ENCODE results near the gene MTMR10.
A peak's percentile ranks its signal among the peaks of the same experiment; 100 is the strongest.

MTMR10 gene

GRCh38 chr15:30923429-30923828 lies 68.0 kb downstream of the MTMR10 start:
- Histone ChIP-seq H3K27me3 (ENCODE audit: insufficient read depth, low read length) (no peaks in the 10 kb centered on the region), H3K4me1 (ENCODE audit: insufficient read depth, low read length, severe bottlenecking) (peaks cover 78% of the 10 kb centered on the region), H3F3A (ENCODE audit: insufficient read depth, low read length) (no peaks in the 10 kb centered on the region), H3K4me2 (ENCODE audit: low read length) (peak overlapping the region; percentile 21; the same call in 1 of the 2 replicates), H3K9me2 (ENCODE audit: low read depth, low read length) (no peaks in the 10 kb centered on the region), H2AFZ (ENCODE audit: low read length) (no peak overlapping the region), H3K79me2 (ENCODE audit: insufficient read depth, low read length) (no peaks in the 10 kb centered on the region), H3K36me3 (ENCODE audit: insufficient read depth, low read length) (peaks cover 52% of the 10 kb centered on the region; the same call in 1 of the 2 replicates), H4K20me1 (ENCODE audit: insufficient read depth, low read length) (no peaks in the 10 kb centered on the region), H3K27ac (ENCODE audit: low read depth, low read length, poor library complexity, severe bottlenecking) (peak overlapping the region; percentile 85), H3K4me3 (ENCODE audit: low read depth, low read length, poor library complexity, severe bottlenecking) (no peak overlapping the region), H3K9ac (ENCODE audit: low read length) (peak overlapping the region; percentile 30; the same call in 1 of the 2 replicates), H3K9me3 (ENCODE audit: low read length) (no peaks in the 10 kb centered on the region)
- TF ChIP-seq CTCF (IDR thresholded peaks at IDR 0.05; ENCODE audit: low read length) (no peak), EZH2 (IDR thresholded peaks at IDR 0.05; ENCODE audit: borderline replicate concordance, low read length) (no peak)

- Histone ChIP-seq H4K20me1 (ENCODE audit: insufficient read depth, low read length) (no peaks in the 10 kb centered on the region), H3K27ac (ENCODE audit: low read depth, low read length, poor library complexity, severe bottlenecking) (peak overlapping the region; percentile 85), H3K79me2 (ENCODE audit: insufficient read depth, low read length) (no peaks in the 10 kb centered on the region), H3F3A (ENCODE audit: insufficient read depth, low read length) (no peaks in the 10 kb centered on the region), H3K4me1 (ENCODE audit: insufficient read depth, low read length, severe bottlenecking) (peaks cover 76% of the 10 kb centered on the region), H3K4me2 (ENCODE audit: low read length) (peak overlapping the region; percentile 21; the same call in 1 of the 2 replicates), H3K27me3 (ENCODE audit: insufficient read depth, low read length) (no peaks in the 10 kb centered on the region), H3K4me3 (ENCODE audit: low read depth, low read length, poor library complexity, severe bottlenecking) (peak overlapping the region; percentile 2), H3K9me3 (ENCODE audit: low read length) (no peaks in the 10 kb centered on the region), H3K9ac (ENCODE audit: low read length) (peak overlapping the region; percentile 30; the same call in 1 of the 2 replicates), H2AFZ (ENCODE audit: low read length) (no peak overlapping the region), H3K36me3 (ENCODE audit: insufficient read depth, low read length) (peaks cover 57% of the 10 kb centered on the region; the same call in 1 of the 2 replicates), H3K9me2 (ENCODE audit: low read depth, low read length) (no peaks in the 10 kb centered on the region)
- no peak for TF ChIP-seq EZH2 (IDR thresholded peaks at IDR 0.05; ENCODE audit: borderline replicate concordance, low read length)
Observed at GRCh38 chr15:30922480-30923311, 68.7 kb downstream of the MTMR10 start.

GRCh38 chr15:30921781-30922479 lies 69.5 kb downstream of the MTMR10 start:
- H3K27me3 ChIP-seq (ENCODE audit: insufficient read depth, low read length), result no peaks in the 10 kb centered on the region
- peaks cover 53% of the 10 kb centered on the region; the same call in 1 of the 2 replicates for H3K36me3 ChIP-seq (ENCODE audit: insufficient read depth, low read length)
- no peaks in the 10 kb centered on the region for H4K20me1 ChIP-seq (ENCODE audit: insufficient read depth, low read length)
- no peaks in the 10 kb centered on the region for H3K9me3 ChIP-seq (ENCODE audit: low read length)
- peak overlapping the region; percentile 85 for H3K27ac ChIP-seq (ENCODE audit: low read depth, low read length, poor library complexity, severe bottlenecking)
- no peaks in the 10 kb centered on the region for H3K79me2 ChIP-seq (ENCODE audit: insufficient read depth, low read length)
- no peaks in the 10 kb centered on the region for H3F3A ChIP-seq (ENCODE audit: insufficient read depth, low read length)
- TF ChIP-seq CTCF (IDR thresholded peaks at IDR 0.05; ENCODE audit: low read length), result no peak
- TF ChIP-seq EZH2 (IDR thresholded peaks at IDR 0.05; ENCODE audit: borderline replicate concordance, low read length), result no peak
- peak overlapping the region; percentile 2 for H3K4me3 ChIP-seq (ENCODE audit: low read depth, low read length, poor library complexity, severe bottlenecking)
- no peaks in the 10 kb centered on the region for H3K9me2 ChIP-seq (ENCODE audit: low read depth, low read length)
- peak overlapping the region; percentile 61; the same call in 1 of the 2 replicates for H3K9ac ChIP-seq (ENCODE audit: low read length)
- no peak overlapping the region for H2AFZ ChIP-seq (ENCODE audit: low read length)
- H3K4me2 ChIP-seq (ENCODE audit: low read length), result peak overlapping the region; percentile 21; the same call in 1 of the 2 replicates
- H3K4me1 ChIP-seq (ENCODE audit: insufficient read depth, low read length, severe bottlenecking), result peaks cover 70% of the 10 kb centered on the region

All from OCI-LY1 (cell line).